ENCODE results near the gene PFKFB4. TPM values are rescaled to one million over a fixed set of nuclear protein-coding genes. Genes with fewer than 3 reads are reported as not detected.

The PFKFB4 gene
- total and polyA plus RNA-seq, 2 of the 8 experiments (the other 6 are each of a cell fraction or from before 2014, with no cell fraction given): 10.7 to 20.1 TPM

DNA sequence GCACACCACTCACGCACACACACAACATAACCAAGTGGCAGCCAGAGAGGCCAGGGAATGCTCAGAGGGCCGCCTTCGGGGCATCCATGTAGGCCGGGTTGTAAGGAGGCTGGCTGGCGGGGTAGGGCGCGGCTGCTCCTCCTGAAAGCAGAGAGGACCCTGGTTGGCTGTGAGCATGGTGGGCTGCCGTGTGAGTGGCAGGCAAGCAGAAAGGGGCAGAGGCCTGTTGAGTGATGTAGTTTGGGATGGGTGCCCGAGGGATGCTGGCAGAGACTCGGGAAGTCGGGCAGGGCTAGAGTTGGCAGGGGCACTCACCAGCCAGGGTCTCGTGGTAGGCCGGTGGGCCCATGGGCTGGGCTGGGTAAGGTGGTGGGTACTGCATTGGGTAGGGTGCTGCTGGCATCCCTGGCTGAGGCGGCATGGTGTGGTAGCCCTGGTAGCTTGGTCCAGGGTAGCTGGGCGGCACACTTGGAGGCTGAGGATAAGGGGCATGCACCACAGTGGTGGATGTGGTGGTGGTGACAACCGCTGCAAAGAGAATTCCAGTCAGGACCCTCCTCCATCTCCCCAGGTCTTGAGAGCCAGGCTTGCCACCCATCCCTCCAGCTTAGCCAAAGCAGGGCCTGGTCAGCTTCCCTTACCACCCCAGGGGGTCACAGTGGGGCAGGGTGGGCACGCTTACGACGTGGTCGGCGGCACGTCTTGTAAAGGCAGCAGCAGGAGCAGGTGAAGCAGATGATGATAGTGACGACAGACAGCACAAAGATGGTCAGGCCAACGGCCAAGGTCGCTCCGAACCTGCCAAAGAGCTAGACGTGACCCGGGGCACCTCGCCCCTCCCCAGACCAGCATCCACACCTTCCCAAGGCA, 87.3 kb downstream of the PFKFB4 start:
- Histone ChIP-seq H3K27ac (ENCODE audit: low read depth, low read length) (0 out of 2 replicates have a peak overlapping the region, but pooled peaks have one; percentile 7), H3K4me1 (replicated peaks in 1 of 4; ENCODE audit: control insufficient read depth in 3 of 4, insufficient read depth in 4 of 4, low read length in 3 of 4) (peaks cover 0 to 28% (median 21%) of the 10 kb centered on the region in 4 experiments; a peak in 6 of 7 replicates), H3K79me2 (ENCODE audit: control insufficient read depth in 1 of 2, insufficient read depth in 2 of 2, low read length in 2 of 2) (peaks cover 0 to 23% of the 10 kb centered on the region in 2 experiments; a peak in 2 of 4 replicates)
- TF ChIP-seq POLR2AphosphoS5 (IDR thresholded peaks at IDR 0.05; ENCODE audit: low read depth, low read length) (no peak), HDAC2 (IDR thresholded peaks at IDR 0.05; ENCODE audit: borderline replicate concordance in 1 of 2, low read depth in 2 of 2, low read length in 2 of 2) (no peak), GTF2F1 (IDR thresholded peaks at IDR 0.05; ENCODE audit: borderline replicate concordance, low read depth, low read length) (no peak), SP1 (IDR thresholded peaks at IDR 0.05; ENCODE audit: low read depth, low read length) (no peak), SIRT6 (IDR thresholded peaks at IDR 0.05; ENCODE audit: low read length) (no peak), YY1 (IDR thresholded peaks at IDR 0.05; ENCODE audit: low read depth, low read length) (no peak), JUN (IDR thresholded peaks at IDR 0.05; ENCODE audit: low read depth, low read length) (no peak), SUZ12 (IDR thresholded peaks at IDR 0.05; ENCODE audit: low read length) (no peak), ASH2L (IDR thresholded peaks at IDR 0.05; ENCODE audit: low read length) (no peak), SIX5 (IDR thresholded peaks at IDR 0.05; ENCODE audit: low read depth, low read length) (no peak), EP300 (IDR thresholded peaks at IDR 0.05; ENCODE audit: borderline replicate concordance in 1 of 2, low read depth in 2 of 2, low read length in 2 of 2) (no peak)

More for the DNA sequence above, 87.3 kb downstream of the PFKFB4 start:
- Histone ChIP-seq H3K79me1 (ENCODE audit: low read depth, low read length) (peaks cover 10% of the 10 kb centered on the region), H3K27me3 (replicated peaks in 1 of 4; ENCODE audit: control insufficient read depth in 3 of 4, extremely low read depth in 1 of 4, insufficient read depth in 3 of 4, low read length in 3 of 4) (no peaks in the 10 kb centered on the region), H3K14ac (ENCODE audit: insufficient read length) (no peak overlapping the region), H3K4me3 (ENCODE audit: extremely low read depth in 1 of 4, insufficient read depth in 2 of 4, low read depth in 3 of 4, low read length in 4 of 4) (no peak overlapping the region), H3K56ac (replicated peaks; ENCODE audit: insufficient read length, low read depth, low read length) (no peak overlapping the region), H4K5ac (ENCODE audit: insufficient read length, low read depth, low read length) (no peak overlapping the region), H2BK12ac (ENCODE audit: low read depth, low read length) (no peak overlapping the region), H3K4ac (replicated peaks; ENCODE audit: insufficient read length, low read depth, low read length) (peak overlapping the region; percentile 24), H2BK5ac (ENCODE audit: low read depth, low read length) (no peak overlapping the region; the same call in 1 of the 2 replicates), H4K8ac (ENCODE audit: extremely low read depth, insufficient read depth, low read length) (no peak overlapping the region; the same call in 1 of the 2 replicates), H3K18ac (ENCODE audit: extremely low read depth, low read length) (no peak overlapping the region), H3K9ac (replicated peaks in 1 of 4; ENCODE audit: extremely low read depth in 1 of 4, low read depth in 3 of 4, low read length in 3 of 4) (no peak overlapping the region), H2AK5ac (ENCODE audit: low read depth, low read length) (no peak overlapping the region), H3K36me3 (ENCODE audit: control insufficient read depth in 2 of 4, insufficient read depth in 4 of 4, low read length in 3 of 4) (peaks cover 7 to 35% (median 14%) of the 10 kb centered on the region in 4 experiments), H2AFZ (ENCODE audit: low read length) (no peak overlapping the region), H2BK15ac (ENCODE audit: low read length) (no peak overlapping the region), H4K91ac (replicated peaks; ENCODE audit: insufficient read length, low read length) (no peak overlapping the region), H3K4me2 (ENCODE audit: insufficient read depth in 1 of 2, low read depth in 2 of 2, low read length in 2 of 2) (no peak overlapping the region), H4K20me1 (replicated peaks in 1 of 2; ENCODE audit: control insufficient read depth in 1 of 2, insufficient read depth in 2 of 2, low read length in 2 of 2) (peaks cover 3 to 4% of the 10 kb centered on the region in 2 experiments), H2BK120ac (replicated peaks; ENCODE audit: low read depth, low read length) (no peak overlapping the region), H3K23ac (ENCODE audit: insufficient read length) (no peak overlapping the region), H3K23me2 (ENCODE audit: low read depth, low read length) (peaks cover 6% of the 10 kb centered on the region), H3K9me3 (ENCODE audit: insufficient read depth in 2 of 2, low read depth in 1 of 2, low read length in 1 of 2) (no peaks in the 10 kb centered on the region), H2BK20ac (ENCODE audit: low read length) (no peak overlapping the region)
- ChIA-PET POLR2A (ENCODE audit: partially characterized antibody) (interaction anchor here (0.6 to 4.0 kb wide), 13 partner anchors 9 to 230 kb away, joined by 3 to 14 read pairs (median 4); partner anchors contain the start of gene PLXNB1), CTCF (ENCODE audit: partially characterized antibody) (interaction anchor here (0.7 to 21.5 kb wide), 8 partner anchors 10 to 337 kb away, joined by 3 to 251 read pairs (median 3); partner anchors contain the start of genes PFKFB4 and SHISA5)
- FAIRE-seq (no peak), DNase-seq (ENCODE audit: low read depth in 1 of 2, low spot score in 2 of 2) (no peak)
- 95% methylated on average over 29 of the region's 29 CpGs; no CpG with 5 or more reads in 1 of the 2 experiments for WGBS, 2 experiments (ENCODE audit: extremely low coverage in 1 of 2, insufficient coverage in 1 of 2, insufficient read length in 1 of 2, insufficient replicate concordance in 2 of 2, low coverage in 1 of 2, low lambda C conversion rate in 2 of 2, missing lambda C conversion rate in 1 of 2)

Data from H1 (cell line).